Effector memory CD4-positive, alpha-beta T cell (primary cell): ENCODE data around the gene ZNF438.
"Not testable (repeated sequence)": the region's sequence is repeated elsewhere in the genome, so short reads cannot be mapped to it uniquely, and the experiment has no call there.

Experiments used
- DNase-seq, 3 donors: peaks; one replicate each; pipeline ENCODE4 v3.0.0-alpha.2; 2020
- H3K27ac ChIP-seq: 2 replicates; pipeline ENCODE4 v1.7.0; 2013; ENCODE audit warnings: mild to moderate bottlenecking, low read length, moderate library complexity; ENCODE audit not compliant: insufficient read depth, poor library complexity, severe bottlenecking
- H3K27me3 ChIP-seq: replicated peaks from 2 replicates; pipeline ENCODE4 v1.7.0; 2013; ENCODE audit warnings: mild to moderate bottlenecking, low read length; ENCODE audit not compliant: insufficient read depth, control insufficient read depth, poor library complexity, severe bottlenecking
- H3K36me3 ChIP-seq: 2 replicates; pipeline ENCODE4 v1.7.0; 2013; ENCODE audit warnings: mild to moderate bottlenecking, low read length, moderate library complexity; ENCODE audit not compliant: control insufficient read depth, insufficient read depth
- H3K4me1 ChIP-seq: 2 replicates; pipeline ENCODE4 v1.7.0; 2013; ENCODE audit warnings: low read length, mild to moderate bottlenecking; ENCODE audit not compliant: control insufficient read depth, insufficient read depth, poor library complexity, severe bottlenecking
- H3K4me3 ChIP-seq: 2 replicates; pipeline ENCODE4 v1.7.0; 2013; ENCODE audit warnings: low read length, low read depth, mild to moderate bottlenecking; ENCODE audit not compliant: insufficient read depth, poor library complexity, severe bottlenecking
- H3K9me3 ChIP-seq: 2 replicates; pipeline ENCODE4 v1.7.0; 2013; ENCODE audit warnings: mild to moderate bottlenecking, low read length, moderate library complexity; ENCODE audit not compliant: control insufficient read depth

Gene ZNF438

DNA sequence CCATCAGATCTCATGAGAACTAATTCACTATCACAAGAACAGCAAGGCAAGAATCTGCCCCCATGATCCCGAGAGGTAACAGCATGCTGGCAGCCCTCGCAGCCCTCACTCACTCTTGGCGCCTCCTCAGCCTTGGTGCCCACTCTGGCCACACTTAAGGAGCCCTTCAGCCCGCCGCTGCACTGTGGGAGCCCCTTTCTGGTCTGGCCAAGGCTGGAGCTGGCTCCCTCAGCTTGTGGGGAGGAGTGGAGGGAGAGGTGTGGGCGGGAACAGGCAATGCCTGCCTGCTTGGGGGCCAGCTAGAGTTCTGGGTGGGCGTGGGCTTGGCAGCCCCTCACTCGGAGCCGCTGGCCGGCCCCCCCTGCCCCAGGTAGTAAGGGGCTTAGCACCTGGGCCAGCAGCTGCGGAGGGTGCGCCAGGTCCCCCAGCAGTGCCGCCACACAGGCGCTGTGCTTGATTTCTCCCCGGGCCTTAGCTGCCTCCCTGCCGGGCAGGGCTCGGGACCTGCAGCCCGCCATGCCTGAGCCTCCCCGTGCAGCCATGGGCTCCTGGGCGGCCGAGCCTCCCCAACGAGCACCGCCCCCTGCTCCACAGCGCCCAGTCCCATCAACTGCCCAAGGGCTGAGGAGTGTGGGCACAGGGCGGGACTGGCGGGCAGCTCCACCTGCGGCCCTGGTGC lies 24.0 kb upstream of the ZNF438 start:
- no peak for DNase-seq
- H3K4me1 ChIP-seq = no peaks in the 10 kb centered on the region
- H3K27me3 ChIP-seq = no peaks in the 10 kb centered on the region
- H3K9me3 ChIP-seq = no peaks in the 10 kb centered on the region
- H3K36me3 ChIP-seq = no peaks in the 10 kb centered on the region
- no peak overlapping the region for H3K27ac ChIP-seq
- H3K4me3 ChIP-seq = no peak overlapping the region

DNA sequence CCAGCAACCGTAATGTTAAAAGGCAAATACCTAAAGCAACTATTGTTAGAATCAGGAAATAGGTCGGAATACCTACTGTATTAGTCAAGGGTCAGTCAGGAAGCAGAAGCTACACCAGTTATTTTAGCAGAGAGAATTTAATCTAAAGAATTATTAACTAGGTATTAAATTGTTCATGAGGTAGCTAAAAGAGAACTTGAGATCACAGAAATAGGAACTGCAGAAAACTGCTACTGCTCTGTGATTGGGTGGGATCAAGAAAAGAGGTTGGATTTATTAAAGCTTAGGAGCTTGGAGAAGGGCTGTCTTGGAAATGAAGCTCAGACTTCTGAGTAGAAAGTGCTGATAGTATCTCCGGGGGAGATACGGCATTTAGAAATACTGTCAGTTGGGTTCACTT lies 20.0 kb upstream of the ZNF438 start:
- Histone ChIP-seq H3K9me3 (no peaks in the 10 kb centered on the region), H3K4me1 (no peaks in the 10 kb centered on the region), H3K27me3 (no peaks in the 10 kb centered on the region), H3K36me3 (no peaks in the 10 kb centered on the region), H3K27ac (no peak overlapping the region), H3K4me3 (no peak overlapping the region)
- no peak for DNase-seq

DNA sequence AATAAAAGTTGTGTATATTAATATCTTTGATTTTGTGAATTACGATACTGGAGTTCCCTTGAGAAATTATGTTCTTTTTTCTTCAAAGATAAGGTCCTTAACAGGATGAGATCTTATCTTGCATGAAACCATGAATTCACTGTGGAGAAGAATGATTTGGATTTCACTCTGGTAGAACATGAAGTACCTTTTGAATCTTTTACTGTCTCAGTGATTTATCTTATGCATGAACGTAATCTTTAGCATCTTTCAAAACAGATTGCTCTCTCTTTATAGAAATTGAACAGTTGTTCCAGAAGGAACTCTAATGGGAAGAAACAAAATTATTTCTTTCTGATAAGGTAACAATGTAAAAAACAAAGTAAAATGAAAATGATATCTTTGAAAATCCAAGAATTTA lies 11.0 kb upstream of the ZNF438 start:
- no peaks in the 10 kb centered on the region for H3K4me1 ChIP-seq
- no peaks in the 10 kb centered on the region for H3K36me3 ChIP-seq
- H3K27ac ChIP-seq = no peak overlapping the region
- no peak for DNase-seq
- H3K27me3 ChIP-seq = no peaks in the 10 kb centered on the region
- no peak overlapping the region for H3K4me3 ChIP-seq
- no peaks in the 10 kb centered on the region for H3K9me3 ChIP-seq

DNA sequence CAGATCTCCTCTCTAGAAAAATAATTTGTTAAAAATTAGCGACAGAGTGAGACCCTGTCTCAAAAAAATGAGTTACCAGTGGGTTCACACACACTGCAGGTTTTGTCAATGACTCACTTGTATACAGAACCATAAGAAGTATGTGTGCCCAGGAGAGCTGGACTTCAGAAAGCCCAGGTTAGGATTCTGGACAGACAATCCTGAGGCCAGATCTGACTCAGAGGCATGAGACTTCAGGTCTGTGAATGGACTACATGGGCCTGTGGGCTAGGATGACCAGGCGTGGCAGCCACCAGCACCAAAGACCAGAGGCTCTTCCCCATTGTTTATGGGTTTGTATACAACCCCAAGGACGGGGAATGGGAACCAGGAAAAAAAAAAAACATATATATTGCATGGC lies 9.3 kb upstream of the ZNF438 start:
- Histone ChIP-seq H3K4me3 (no peak overlapping the region), H3K27me3 (no peaks in the 10 kb centered on the region), H3K9me3 (no peaks in the 10 kb centered on the region), H3K27ac (no peak overlapping the region), H3K4me1 (no peaks in the 10 kb centered on the region), H3K36me3 (no peaks in the 10 kb centered on the region)
- DNase-seq = no peak

DNA sequence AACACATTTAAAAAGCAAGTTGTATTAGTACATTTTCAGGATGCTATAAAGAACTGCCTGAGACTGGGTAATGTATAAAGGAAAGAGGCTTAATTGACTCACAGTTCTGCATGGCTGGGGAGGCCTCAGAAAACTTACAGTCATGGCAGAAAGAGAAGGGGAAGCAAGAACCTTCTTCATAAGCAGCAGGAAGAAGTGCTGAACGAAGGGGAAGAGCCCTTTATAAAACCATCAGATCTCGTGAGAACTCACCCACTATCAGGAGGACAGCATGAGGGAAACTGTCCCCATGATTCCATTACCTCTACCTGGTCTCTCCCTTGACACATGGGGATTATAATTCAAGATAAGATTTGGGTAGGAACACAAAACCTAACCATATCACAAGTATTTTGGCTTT lies 7.3 kb upstream of the ZNF438 start:
- H3K4me1 ChIP-seq = not testable (repeated sequence)

DNA sequence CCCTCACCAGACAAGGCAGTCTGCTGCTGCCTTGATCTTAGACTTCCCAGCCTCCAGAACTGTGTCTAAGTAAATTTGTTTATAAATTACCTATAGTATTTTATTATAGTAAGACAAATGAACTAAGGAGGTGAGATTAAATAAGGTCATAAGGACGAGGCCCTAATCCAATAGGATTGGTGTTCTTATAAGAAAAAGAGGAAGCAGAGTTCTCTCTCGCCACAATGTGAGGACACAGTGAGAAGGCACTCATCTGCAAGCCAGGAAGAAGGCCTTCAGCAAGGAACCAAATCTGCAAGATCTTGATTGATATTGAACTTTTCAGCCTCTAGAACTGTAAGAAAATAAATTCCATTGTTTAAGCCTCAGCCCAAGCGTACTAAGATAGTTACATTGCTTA lies 6.1 kb upstream of the ZNF438 start:
- Histone ChIP-seq H3K27ac (no peak overlapping the region), H3K4me1 (no peaks in the 10 kb centered on the region), H3K4me3 (no peak overlapping the region), H3K27me3 (no peaks in the 10 kb centered on the region), H3K9me3 (no peaks in the 10 kb centered on the region), H3K36me3 (no peaks in the 10 kb centered on the region)
- DNase-seq = no peak

More for the DNA sequence above, 7.3 kb upstream of the ZNF438 start:
- H3K27me3 ChIP-seq, DNase-seq, H3K9me3 ChIP-seq, H3K36me3 ChIP-seq, H3K27ac ChIP-seq, H3K4me3 ChIP-seq: not testable (repeated sequence)

DNA sequence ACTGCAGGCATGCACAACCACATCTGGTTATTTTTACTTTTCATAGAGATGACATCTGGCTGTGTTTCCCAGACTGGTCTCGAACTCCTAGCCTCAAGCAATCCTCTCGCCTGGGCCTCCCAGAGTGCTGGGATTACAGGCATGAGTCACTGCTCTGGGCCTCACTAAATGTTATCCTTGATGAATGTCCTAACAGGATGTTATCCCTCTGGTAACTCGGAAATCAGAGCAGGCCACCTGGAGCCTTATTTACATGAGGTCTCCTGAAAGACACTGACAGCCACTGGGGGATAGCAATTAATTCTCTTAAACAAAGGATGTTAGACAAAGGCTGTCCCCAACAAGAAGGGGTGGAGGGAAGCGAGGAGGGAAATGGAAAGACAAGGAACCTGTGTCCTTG lies 4.5 kb upstream of the ZNF438 start:
- H3K27me3 ChIP-seq = no peaks in the 10 kb centered on the region
- H3K27ac ChIP-seq = no peak overlapping the region
- DNase-seq = no peak
- no peaks in the 10 kb centered on the region for H3K36me3 ChIP-seq
- no peaks in the 10 kb centered on the region for H3K9me3 ChIP-seq
- H3K4me1 ChIP-seq = peaks cover 5% of the 10 kb centered on the region
- no peak overlapping the region for H3K4me3 ChIP-seq

DNA sequence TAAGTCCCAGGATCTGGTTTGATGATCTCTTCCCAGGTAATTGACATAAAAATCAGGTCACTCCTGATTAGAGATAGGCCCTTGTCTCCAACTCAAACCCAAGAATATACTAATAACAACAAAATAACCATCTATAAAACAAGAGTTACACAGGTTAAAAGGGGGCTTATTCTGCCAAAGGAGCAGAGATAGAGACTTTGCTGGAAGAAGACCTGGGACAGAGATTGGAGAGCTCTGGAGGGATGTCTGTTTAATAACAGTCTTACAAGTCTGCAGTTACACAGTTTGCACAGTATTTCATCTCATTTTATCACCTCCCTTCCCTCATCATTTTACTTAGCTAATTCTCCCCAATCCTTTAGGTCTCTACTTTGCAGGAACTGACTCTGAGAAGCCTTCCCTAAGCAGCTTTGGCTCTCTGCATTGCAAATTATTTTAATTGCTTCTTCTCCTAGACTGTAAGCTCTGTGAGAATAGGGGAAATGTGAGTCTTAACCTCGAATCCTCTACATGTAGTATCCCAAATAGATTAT lies 3.7 kb upstream of the ZNF438 start:
- Histone ChIP-seq H3K27me3 (no peaks in the 10 kb centered on the region), H3K9me3 (no peaks in the 10 kb centered on the region), H3K4me1 (peaks cover 9% of the 10 kb centered on the region), H3K4me3 (no peak overlapping the region), H3K27ac (no peak overlapping the region), H3K36me3 (no peaks in the 10 kb centered on the region)
- no peak for DNase-seq

DNA sequence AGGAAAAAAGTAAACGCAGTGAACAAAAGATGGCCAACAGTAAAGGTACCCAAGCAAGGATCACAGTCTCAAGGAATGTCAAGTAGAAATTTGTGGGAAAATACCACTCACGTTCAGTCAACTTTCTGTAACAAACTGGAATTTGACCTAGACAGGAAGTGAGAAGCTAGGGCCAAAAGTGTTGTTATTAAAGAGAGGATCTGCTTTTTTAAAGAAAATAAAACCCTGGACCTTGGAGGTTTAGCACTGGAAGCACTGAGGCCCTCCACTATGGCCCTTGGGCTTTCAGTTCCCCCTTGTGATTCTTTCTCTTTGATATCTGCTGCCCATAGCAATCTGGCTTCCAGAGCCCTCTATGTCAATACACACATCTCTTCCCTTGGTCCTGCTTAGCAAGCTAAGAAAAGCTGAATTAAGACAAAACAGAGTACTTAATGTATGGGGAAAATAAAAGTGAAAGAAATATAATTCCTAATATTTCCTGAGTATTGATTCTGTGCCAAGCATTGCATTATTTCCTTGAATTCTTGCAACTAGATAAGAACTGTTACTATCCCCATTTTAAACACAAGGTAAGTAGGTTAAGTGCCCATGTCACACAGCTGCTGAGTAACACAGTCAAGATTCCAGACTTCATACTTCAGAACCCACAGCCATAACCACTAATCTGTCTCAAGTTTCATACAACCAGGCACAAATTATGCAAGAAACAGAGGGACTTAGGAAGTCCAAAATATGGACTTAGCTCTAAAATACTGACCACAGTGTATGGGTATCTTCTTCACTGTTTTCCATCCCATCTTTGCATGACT lies 2.6 kb upstream of the ZNF438 start:
- H3K4me3 ChIP-seq = no peak overlapping the region
- H3K27ac ChIP-seq = no peak overlapping the region

DNA sequence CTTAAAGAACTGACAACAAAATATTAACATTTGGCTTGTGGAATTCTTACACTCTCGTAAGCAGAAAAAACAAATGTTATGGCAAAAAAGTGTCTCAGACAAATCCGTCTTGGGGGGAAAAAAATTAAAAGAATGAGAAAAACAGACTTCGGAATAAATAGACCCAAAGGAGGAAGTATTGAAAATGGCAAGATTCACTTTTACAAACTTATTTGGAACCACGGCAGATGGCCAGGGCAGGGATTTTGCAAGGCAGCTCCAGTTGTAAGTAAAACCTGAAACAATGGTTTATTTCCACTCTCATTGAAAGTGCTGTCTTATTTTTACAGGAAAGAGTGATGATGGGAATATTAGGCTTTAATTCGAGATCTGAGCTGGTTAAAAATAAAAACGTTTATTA lies 1.5 kb upstream of the ZNF438 start:
- no peaks in the 10 kb centered on the region for H3K9me3 ChIP-seq
- no peak overlapping the region for H3K27ac ChIP-seq
- H3K36me3 ChIP-seq = no peaks in the 10 kb centered on the region
- no peak for DNase-seq
- no peak overlapping the region for H3K4me3 ChIP-seq
- H3K4me1 ChIP-seq = peaks cover 9% of the 10 kb centered on the region
- H3K27me3 ChIP-seq = no peaks in the 10 kb centered on the region

More for the DNA sequence above, 2.6 kb upstream of the ZNF438 start:
- Histone ChIP-seq H3K27me3 (no peaks in the 10 kb centered on the region), H3K36me3 (no peaks in the 10 kb centered on the region), H3K4me1 (peaks cover 9% of the 10 kb centered on the region), H3K9me3 (no peaks in the 10 kb centered on the region)
- DNase-seq = no peak
